ENCODE results near the gene CROCC.
"Not testable (repeated sequence)": the region's sequence is repeated elsewhere in the genome, so short reads cannot be mapped to it uniquely, and the experiment has no call there.

Gene CROCC

GRCh38 chr1:16939386-16940180 is 17.9 kb downstream of the CROCC start:
- not testable (repeated sequence) for DNase-seq

- no peak for DNase-seq
These were observed 22.3 kb downstream of the CROCC start for GRCh38 chr1:16944038-16944437.

- not testable (repeated sequence) for DNase-seq
These were observed 23.8 kb downstream of the CROCC start for GRCh38 chr1:16945512-16945911.

- DNase-seq: not testable (repeated sequence)
These were observed 24.5 kb downstream of the CROCC start for GRCh38 chr1:16946185-16946584.

- DNase-seq: no peak
These were observed 24.9 kb downstream of the CROCC start for GRCh38 chr1:16946646-16947045.

- not testable (repeated sequence) for DNase-seq
These were observed 26.7 kb downstream of the CROCC start for GRCh38 chr1:16948282-16948891.

- DNase-seq: not testable (repeated sequence)
These were observed 27.3 kb downstream of the CROCC start for GRCh38 chr1:16949026-16949425.

GRCh38 chr1:16952376-16952775 is 30.6 kb downstream of the CROCC start:
- DNase-seq: not testable (repeated sequence)

- no peak for DNase-seq
These were observed 32.8 kb downstream of the CROCC start for GRCh38 chr1:16954579-16954978.

- no peak for DNase-seq
These were observed 33.5 kb downstream of the CROCC start for GRCh38 chr1:16955186-16955585.

- no peak for DNase-seq
These were observed 35.0 kb downstream of the CROCC start for GRCh38 chr1:16956775-16957174.

GRCh38 chr1:16957731-16958130 is 36.0 kb downstream of the CROCC start:
- no peak for DNase-seq

- DNase-seq: no peak
These were observed 36.7 kb downstream of the CROCC start for GRCh38 chr1:16958475-16958874.

- DNase-seq: peak; percentile 16 to 20
These were observed 39.0 kb downstream of the CROCC start for GRCh38 chr1:16960560-16961296.

- DNase-seq: no peak
These were observed 39.8 kb downstream of the CROCC start for GRCh38 chr1:16961297-16962133.

GRCh38 chr1:16964169-16964568 is 42.4 kb downstream of the CROCC start:
- not testable (repeated sequence) for DNase-seq

GRCh38 chr1:16965486-16966067 is 43.8 kb downstream of the CROCC start:
- DNase-seq: no peak

- DNase-seq: no peak
These were observed 44.6 kb downstream of the CROCC start for GRCh38 chr1:16966282-16966681.

- no peak for DNase-seq
These were observed 45.4 kb downstream of the CROCC start for GRCh38 chr1:16967095-16967575.

GRCh38 chr1:16967962-16968361 is 46.2 kb downstream of the CROCC start:
- DNase-seq: no peak

- no peak for DNase-seq
These were observed 46.6 kb downstream of the CROCC start for GRCh38 chr1:16968372-16968771.

GRCh38 chr1:16969057-16969611 is 47.4 kb downstream of the CROCC start:
- no peak for DNase-seq

Data from bone marrow (tissue), 2 donors.